Measurements from ENCODE around the gene TNFRSF8.
A peak's percentile ranks its signal among the peaks of the same experiment; 100 is the strongest.
"Not testable (repeated sequence)": the region's sequence is repeated elsewhere in the genome, so short reads cannot be mapped to it uniquely, and the experiment has no call there.

Gene TNFRSF8

GRCh38 chr1:12063141-12064072, at the start of gene TNFRSF8:
Gene TNFRSF8, plus strand, starts transcription at chr1:12063303. Its CDS starts 296 bp downstream, at chr1:12063599.
- peak in 1 of 56 donors; percentile 6 for DNase-seq

GRCh38 chr1:12014141-12014991, 48.7 kb upstream of the TNFRSF8 start:
- no peak for DNase-seq

GRCh38 chr1:12015001-12015491, 48.1 kb upstream of the TNFRSF8 start:
- DNase-seq: no peak

GRCh38 chr1:12015499-12015898, 47.6 kb upstream of the TNFRSF8 start:
- no peak for DNase-seq

GRCh38 chr1:12016182-12016581, 46.9 kb upstream of the TNFRSF8 start:
- no peak for DNase-seq

- no peak for DNase-seq
These were observed 43.1 kb upstream of the TNFRSF8 start for GRCh38 chr1:12019858-12020509.

GRCh38 chr1:12021616-12022015, 41.5 kb upstream of the TNFRSF8 start:
- DNase-seq: no peak

GRCh38 chr1:12022036-12022435, 41.1 kb upstream of the TNFRSF8 start:
- DNase-seq: no peak

- DNase-seq: no peak
These were observed 36.5 kb upstream of the TNFRSF8 start for GRCh38 chr1:12026586-12026985.

- DNase-seq: no peak
These were observed 34.9 kb upstream of the TNFRSF8 start for GRCh38 chr1:12028248-12028647.

GRCh38 chr1:12028957-12029511, 34.1 kb upstream of the TNFRSF8 start:
- no peak for DNase-seq

- no peak for DNase-seq
These were observed 33.3 kb upstream of the TNFRSF8 start for GRCh38 chr1:12029720-12030339.

- DNase-seq: peak in 8 of 56 donors; percentile 8 to 36 (median 22)
These were observed 31.8 kb upstream of the TNFRSF8 start for GRCh38 chr1:12031039-12031980.

- no peak for DNase-seq
These were observed 30.9 kb upstream of the TNFRSF8 start for GRCh38 chr1:12032161-12032621.

- DNase-seq: not testable (repeated sequence)
These were observed 29.7 kb upstream of the TNFRSF8 start for GRCh38 chr1:12033441-12033840.

GRCh38 chr1:12034381-12034801, 28.7 kb upstream of the TNFRSF8 start:
- DNase-seq: peak in 17 of 56 donors; percentile 4 to 64 (median 17)

GRCh38 chr1:12035312-12035711, 27.8 kb upstream of the TNFRSF8 start:
- DNase-seq: no peak

GRCh38 chr1:12037486-12038355, 25.4 kb upstream of the TNFRSF8 start:
- DNase-seq: no peak

Data from amygdala (tissue), 56 donors.